Endometrium (tissue), 2 donors: ENCODE results near the gene OCA2.

Experiments used
- FAIRE-seq: peaks from 2 replicates; lab custom pipeline; 2012; peaks lifted over from hg19 to GRCh38; lab: Jason Lieb, UNC
- donor health status: control.
- donor health status: control.

OCA2 gene

DNA sequence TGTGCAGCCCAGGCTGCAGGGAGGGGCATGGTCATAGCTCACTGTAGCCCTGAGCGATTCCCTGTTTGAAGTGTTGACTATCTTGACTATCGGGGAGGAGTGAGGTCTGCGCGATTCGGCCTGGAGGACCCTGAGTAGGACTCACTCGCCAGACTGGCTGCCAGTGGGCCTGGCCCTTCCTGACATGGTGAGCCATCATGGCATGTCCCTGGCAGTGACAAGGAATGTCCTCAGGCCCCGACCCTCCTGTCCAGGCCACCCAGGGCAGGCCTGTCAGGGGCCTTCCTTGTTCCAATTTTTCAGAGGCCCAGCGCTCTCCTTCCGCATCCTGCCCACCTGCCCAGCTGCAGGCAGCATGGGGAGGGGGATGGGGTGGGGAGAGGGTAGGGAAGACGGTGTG, 5.2 kb upstream of the OCA2 start:
- FAIRE-seq, result no peak

DNA sequence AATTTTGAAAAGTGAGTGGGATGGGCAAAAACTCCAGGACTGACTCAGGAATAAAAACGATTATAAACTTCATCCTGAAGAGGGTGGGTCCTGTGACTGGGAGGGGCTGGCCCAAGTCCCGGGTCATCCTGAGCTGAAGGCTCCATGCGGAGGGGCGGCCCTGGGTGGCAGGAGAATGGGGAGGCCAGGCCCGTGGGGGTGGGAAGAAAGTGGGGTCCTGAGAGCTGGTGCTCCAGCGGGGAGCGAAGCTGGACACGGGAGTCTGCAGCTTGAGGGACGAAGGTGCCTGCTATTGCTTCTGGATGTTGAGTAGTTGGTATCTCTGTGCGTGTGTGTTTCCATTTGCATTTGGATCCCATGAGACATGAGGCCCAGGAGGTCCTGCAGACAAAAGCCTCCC, 4.7 kb upstream of the OCA2 start:
- no peak for FAIRE-seq

DNA sequence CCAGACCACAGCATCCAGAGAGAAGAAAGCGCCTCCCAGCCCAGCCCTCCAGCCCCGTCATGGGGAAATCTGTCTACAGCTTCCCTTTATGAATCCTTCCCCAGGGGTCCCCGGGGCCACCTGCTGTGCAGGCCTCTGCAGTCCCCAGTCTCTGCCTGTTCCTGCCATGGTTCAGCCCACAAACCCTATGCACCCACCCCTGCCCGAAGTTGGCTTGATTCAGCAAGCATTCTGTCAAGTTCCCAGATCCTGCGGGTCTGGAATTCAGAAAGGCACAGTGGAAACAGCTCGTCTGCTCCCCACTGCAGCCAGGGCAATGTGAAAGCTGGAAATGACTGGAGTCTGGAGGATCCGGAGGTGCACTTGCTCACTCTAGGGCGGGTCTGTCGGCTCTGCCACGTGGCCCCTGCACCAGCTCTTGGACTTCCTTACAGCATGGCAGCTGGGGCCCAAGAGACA, 2.9 kb upstream of the OCA2 start:
- no peak for FAIRE-seq

DNA sequence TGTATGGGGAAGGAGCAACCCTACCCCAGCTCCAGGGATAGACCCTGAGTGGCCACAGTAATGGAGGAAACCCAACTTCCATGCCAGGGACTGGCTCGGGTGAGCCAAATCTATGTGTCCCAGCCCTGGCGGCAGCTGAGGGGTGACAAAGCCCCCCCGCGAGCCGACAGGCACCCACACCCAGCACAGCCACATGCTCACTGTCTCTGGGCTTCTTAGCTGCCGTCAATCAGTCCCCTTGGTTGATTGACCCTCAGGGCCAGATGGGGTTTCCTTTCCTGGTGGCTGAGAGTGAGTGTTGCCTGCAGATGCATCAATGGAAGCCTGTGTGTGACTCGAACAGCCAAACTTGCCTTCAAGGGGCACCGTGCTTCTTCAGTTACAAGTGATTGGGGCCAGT, 2.1 kb upstream of the OCA2 start:
- no peak for FAIRE-seq

DNA sequence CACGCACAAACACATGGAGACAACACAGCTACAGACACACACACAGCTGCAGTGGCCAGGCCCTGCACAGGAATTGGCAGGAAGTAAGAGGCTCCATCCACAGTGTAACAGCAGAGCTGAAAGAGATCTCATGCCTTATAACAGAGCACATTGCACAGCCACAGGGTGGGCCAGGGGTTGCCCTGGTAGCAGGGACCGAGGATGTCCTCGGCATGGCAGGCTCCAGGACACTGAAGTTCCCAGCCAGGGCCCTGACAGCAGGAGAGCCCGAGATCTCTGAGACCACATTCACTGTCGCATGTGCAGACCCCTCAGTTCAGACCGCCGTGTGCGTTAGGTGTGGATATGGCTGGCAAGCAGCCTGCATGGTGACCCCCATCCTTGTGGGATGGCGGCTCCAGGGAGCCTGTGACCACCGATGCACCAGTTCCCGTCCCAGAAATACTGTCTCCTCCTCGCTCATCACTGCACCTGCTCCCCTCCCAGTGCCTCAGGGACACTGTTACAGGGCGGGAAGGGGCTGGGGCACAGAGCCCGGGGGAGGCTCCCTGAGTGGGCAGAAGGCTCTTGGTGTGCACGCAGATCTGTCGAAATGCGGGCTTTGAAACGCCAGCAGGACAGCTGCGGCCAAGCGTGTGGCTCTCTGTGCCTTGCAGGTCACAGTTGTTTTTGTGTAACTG, 1.5 kb upstream of the OCA2 start:
- FAIRE-seq, result no peak

DNA sequence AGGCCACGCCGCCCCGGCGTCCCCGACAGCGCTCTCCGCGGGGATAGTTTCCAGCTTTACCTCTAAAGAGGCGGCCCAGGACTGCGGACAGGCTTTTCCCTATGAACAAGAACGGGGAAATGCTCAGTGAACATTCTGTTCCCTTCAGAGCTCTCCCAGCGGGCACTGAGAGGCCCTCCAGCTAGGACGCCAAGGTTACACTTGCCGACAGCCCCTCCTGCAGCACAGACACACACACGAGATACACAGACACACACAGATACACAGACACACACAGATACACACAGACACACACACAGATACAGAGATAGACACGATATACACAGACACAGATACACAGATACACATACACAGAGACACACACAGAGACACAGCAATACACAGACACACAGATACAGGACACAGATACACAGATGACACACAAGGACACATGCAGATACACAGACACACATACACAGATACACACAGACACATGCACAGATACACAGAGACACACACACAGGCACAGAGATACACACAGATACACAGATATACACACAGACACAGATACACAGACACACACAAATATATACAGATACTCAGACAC, 533 bp upstream of the OCA2 start:
- FAIRE-seq, result no peak

DNA sequence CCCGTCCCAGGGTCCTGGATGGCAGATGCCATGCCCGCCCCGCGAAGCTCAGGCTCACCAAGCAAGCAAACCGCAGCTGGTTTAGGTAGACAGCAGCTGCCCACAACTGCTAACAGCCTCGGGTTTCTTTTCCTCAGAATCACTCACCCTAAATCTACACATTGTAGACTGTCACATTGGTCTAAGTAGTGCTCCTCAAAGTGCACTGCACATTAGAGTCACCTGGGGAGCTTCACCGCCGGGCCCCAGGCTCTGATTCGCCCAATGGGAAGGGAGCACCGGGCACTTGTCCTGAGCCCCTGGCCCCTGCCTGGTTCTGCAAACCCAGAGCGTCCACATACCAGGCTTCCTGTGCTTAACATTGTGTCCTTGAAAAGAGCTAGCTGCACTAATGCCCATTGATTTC, 752 bp downstream of the OCA2 start:
- no peak for FAIRE-seq

DNA sequence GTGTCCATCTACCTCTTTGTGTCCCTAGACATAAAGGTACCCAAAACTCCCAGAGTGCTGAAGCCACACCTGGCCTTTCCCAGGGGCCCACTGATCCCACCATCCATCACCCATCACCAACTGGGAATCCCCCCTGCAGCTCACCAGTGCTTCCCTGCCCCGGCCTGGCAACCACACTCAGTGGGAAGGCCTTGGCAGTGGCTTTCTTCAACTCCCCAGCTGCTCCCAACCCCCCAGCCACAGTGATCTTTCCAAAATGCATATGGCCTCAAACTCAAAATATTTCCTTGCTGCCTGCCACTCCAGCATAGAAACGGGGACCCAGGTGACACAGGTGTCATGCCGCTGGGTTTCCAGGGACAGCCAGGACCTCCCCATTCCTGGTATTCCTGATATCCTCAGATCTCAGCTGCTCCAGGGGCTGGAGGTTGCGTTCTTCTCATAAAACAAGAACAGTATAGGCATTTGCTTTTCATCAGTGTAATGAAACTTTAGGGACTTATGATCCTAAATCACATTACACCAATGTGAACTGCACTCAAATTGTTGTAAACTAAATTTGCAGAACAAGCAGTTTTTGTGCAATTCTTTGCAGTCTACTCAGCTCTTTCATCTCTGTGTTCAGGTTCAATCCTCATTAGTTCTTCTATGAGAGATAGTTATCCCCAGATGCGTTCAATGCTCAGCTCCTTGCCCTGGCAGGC, 1.3 kb downstream of the OCA2 start:
- no peak for FAIRE-seq

DNA sequence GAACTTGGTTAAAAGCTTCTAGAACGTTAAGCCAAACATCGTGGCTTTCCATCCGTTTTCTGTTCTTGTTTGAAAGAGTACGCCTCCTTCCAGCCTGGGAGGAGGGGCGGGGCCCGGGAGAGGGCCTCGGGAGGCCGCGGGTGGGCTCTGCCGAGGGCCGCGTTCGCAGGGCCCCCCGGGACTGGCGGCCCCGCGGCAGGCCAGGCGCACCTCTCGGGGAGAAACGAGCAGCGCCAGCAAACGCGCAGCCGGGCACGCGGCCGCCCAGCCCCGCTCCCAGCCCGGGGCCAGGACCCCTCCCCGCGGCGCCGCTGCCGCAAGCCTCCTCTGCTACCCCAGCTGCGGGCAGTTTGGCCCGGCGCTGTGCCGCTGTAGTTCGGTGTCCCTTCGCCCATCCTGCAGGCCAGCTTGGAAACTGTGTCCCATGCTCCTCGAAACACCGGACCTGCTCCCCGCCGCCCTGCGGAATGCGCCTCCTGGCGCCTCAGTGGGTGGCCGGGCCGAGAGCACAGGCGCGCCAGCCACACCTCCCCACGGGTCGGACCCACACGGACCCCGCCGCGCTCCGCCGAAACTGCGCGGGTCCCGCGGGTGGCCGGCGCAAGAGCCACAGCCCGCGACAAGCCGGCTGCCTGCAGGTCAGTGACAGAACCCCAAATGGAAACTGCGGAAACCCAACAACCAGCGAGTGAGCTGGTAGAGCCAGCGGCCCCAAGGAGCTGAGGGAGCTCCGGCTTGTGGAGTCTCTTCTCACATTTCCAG, 2.3 kb downstream of the OCA2 start:
- no peak for FAIRE-seq

DNA sequence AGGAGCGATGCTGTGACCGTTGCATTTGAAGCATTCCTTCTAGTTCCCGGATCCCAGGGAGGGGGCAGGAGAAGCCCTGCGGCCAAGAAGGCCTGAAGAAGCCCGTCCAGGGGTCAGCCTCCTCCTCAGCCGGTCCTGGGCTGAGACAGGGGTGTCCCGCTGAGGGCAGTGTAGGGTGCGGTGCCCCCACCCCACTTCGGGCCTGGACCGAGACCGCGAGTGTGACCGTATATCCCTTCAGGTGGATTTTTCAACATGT, 2.8 kb downstream of the OCA2 start:
- no peak for FAIRE-seq

DNA sequence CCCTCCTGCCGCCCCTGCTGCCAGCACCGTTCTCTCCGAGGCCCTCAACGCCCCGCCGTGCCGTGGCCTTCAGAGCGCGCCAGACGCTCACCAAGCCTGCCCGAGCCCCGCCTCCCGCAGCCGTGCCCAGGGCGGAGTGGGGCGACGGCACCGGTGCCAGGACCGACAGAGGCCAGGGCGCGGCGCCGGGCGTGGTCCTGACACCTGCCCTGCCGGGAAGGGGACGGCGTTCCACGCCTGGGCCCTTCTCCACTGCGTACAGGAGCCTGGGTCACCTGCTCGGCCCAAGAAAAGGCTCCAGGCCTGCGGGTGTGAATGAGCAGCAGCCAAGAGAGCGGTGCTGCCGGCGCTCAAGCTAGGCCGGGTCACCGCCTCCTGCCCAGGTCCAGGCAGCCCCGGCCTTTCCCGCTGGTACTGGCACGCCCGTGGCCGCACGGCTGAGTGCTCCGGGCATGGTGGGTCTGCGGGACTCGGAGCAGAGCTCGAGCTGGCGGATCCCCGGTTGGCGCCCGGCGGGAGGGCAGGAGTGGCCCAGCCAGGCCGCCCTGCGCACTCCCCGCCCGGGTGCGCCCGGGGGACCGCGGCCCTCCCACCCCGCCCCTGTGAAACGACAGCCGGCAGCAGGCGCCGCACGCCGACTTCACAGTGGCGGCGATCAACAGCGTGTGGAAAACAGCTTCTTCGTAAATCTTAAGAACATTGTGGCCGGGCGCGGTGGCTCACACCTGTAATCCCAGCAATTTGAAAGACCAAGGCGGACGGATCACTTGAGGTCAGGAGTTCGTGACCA, 4.2 kb downstream of the OCA2 start:
- FAIRE-seq, result no peak

DNA sequence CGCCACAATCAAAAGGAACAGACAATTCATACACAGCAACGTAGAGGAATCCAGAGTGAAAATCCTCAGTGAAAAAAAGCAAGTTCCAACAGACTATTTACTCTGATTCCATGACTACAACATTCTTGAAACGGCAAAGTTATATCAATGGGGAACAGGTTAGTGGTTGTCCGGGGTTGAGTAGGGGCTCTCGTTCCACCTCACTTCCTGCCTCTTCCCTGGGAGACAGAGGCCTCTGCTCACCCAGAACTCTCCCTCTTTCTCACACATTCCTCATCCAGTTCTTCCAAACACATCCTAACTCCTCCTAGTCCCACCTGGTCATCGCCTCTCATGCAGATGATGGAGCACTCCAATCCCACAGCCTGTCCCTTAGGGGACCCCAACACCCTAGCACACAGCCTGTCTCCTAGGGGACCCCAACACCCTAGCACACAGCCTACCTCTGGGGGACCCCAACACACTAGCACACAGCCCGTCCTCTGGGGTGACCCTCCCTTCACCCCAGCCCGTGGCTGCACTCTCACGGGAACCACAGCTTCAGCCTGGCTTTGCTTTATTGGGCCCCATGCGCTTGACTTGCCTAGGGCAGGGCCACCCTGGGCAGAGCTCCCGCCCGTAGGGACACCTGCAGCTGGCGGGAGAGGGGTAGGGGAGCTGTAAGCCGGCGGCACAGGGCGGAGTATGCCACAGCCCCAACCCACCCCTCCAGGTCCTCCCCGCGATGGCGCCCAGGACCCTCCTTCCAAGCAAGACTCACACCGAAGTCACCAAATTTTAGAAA, 5.2 kb downstream of the OCA2 start:
- FAIRE-seq, result no peak

DNA sequence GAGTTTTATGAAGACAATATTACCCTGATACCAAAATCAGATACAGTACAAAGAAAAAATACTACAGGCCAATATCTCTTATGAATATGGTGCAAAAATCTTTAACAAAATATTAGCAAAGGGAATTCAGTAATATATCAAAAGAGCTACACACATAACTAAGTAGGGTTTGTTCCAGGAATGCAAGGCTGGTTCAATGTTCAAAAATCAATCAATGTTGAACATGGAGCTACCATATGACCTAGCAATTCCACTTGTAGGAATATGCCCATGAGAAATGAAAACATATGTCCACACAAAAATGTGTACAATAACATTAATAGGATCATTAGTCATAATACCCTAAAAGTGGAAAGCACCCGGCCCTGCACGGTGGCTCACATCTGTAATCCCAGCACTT, 7.8 kb downstream of the OCA2 start:
- FAIRE-seq, result no peak

DNA sequence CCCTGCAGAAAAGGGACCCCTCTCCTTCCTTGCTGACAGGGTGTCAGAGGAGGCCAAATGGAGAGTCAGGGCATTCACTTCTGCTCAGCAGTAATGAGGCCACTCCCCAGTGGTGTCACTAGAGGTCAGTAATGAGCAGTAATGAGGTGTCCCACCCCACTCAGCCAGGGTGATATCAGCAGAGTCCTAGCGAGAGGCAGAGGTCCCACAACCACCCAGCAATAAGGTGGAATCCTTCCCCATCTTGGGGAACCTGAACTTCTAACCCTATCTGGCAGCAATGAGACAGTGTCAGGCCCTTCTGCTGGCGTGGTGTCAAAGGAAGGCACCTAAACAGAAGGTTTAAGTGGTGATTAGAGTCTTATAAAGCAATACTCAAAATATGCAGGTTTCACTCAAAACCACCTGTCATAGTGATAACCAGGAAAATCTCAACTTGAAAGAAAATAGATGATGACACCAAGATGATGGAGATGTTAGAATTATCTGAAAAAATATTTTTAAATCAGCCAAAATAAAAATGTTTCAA, 12.9 kb downstream of the OCA2 start:
- no peak for FAIRE-seq

DNA sequence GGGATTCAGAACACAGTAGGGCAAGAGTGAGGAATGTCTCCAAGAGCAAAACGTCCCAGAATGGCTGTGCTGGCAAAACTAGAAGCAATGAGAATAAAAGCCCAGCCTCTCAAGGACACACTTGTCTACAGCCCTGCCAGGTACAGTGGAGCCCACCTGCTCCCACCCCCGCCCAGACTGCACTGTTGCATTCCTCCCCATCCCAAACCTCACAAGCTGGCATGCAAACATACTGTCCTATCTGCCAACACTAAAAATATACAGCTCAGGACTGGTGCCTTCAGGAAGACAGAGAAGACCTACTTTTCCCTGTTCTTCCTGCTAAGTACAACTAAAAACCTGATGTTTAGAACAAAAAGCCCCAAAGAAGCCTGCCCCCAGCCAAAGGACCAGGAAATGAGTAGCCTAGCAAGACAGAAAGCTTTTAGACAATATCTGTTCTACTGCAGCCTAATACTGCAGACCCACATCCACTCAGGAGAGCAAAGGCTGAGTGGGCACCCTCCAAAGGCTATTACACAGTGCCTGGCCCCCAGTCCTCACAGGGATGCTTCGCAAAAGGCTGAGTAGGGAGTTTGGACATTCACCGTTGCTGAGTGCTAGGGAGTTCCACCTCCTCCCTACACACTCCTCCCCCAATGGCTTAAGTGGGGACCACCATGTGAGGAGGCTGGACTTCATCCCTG, 13.5 kb downstream of the OCA2 start:
- no peak for FAIRE-seq

DNA sequence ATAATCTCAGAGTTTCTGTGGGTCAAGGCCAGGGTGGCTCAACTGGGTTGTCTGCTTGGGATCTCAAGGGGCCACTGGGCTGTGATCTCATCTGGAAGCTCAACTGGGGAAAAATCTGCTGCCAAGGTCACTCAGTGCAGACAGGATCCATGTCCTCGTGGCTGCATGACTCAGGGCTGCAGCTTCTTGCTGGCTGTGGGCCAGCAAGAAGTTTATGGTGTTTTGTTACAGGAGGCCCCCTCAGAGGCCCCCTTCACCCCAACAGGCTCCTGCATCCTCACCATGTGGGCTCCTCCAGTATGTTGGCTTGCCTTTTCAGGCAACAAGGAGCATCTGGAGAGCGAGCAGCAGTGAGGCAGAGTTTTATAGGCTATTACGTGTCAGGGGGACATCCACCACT, 14.6 kb downstream of the OCA2 start:
- no peak for FAIRE-seq

DNA sequence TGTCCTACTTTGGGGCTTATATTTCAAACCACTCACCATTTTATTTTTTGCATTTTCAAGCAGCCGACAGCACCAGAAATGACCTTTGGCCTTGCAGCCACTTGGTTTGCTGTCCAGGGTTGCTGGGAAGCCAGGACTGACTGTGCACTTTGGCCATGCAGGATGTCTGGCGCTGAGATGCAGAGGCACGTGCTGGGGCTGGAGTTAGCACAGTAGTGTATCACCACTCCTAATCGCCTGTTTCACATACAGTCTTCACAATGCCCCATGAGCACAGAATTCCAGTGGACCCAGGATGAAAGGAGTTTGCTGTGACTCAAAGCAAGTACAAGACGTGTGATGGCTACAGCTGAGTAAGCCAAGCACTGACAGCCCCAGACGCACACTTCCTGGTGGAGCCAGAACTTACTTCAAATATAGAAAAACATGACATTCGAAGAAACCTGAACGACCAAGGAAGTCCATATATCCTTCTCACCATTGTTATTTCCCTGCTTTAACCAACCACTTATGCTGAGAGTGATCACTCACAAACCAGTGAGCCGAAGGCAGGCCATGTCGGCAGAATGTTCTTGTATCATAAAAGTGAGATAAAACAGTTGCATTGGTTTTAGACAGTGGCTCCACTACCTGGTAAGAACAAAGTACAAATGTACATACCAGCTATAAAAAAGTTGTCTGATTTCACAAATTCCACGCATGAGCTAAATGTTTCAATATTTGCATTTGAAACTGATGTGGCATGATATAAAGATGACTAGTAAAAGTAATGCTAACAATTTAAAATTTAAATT, 16.0 kb downstream of the OCA2 start:
- no peak for FAIRE-seq

DNA sequence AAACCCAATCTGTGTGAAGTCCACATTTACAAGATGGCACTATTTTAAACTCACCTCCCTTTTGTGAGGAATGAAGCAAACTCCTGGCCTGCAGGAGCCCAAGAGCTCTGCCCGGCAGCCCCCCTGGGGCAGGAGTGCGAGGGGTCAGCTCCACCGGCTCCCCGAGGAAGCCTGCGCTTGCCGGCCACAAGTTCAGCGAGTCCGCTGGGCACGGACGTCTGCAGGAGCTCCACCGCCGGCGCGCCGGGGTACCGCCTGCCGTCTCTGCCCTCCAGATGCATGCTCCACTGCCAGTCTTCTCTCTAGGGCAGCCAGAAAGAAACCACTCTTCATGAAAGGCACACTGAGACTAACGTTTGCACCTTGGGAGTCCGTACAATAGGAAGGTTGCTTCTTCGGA, 17.5 kb downstream of the OCA2 start:
- FAIRE-seq, result no peak

DNA sequence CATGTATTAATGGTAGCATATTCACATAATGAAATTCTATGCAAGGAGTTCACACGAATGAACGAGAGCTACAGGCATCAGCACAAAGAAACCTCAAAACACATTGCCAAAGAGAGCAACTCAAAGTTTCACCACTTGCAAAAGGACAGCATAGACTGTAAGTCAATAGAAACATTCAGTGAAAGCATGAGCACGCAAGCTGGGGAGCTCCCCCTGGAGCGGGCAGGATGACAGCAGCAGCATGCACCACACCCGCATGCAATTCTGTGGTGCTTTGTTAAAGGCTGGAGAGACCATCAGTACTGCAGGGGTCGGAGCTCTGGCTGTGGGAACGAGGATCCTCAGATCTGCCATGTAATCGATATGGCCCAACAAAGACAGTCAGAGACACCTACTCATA, 18.7 kb downstream of the OCA2 start:
- no peak for FAIRE-seq
